ENCODE results near the gene PDGFD.

PDGFD gene

GRCh38 chr11:103920449-103920848 is 243.5 kb downstream of the PDGFD start:
- DNase-seq (ENCODE audit: low read depth): no peak

- no peak for DNase-seq (ENCODE audit: low read depth)
Measured at GRCh38 chr11:103910721-103911120, 253.2 kb downstream of the PDGFD start.

- no peak for DNase-seq (ENCODE audit: low read depth)
Measured at GRCh38 chr11:103907548-103908455, 256.1 kb downstream of the PDGFD start.

- DNase-seq (ENCODE audit: low read depth): no peak
Measured at GRCh38 chr11:103907136-103907535, 256.8 kb downstream of the PDGFD start.

GRCh38 chr11:103906291-103906867 is 257.6 kb downstream of the PDGFD start:
- DNase-seq (ENCODE audit: low read depth): no peak

DNA sequence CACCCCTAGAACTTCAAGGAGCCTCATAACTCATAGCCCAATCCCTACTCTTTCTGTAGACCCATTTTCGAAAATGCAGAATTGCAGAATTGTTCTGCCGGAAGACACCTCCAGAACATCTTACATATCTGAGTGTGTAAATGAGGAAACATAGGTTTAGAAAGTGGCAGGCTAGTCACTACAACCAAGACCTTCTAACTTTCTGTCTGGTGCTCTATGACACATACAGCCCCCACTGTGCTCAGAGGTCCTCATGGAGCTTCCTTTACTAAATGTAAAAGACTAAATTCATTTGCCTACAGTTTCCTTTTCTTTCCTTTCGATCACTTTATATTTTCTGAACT is 259.7 kb downstream of the PDGFD start:
- DNase-seq (ENCODE audit: low read depth): no peak

- no peak for DNase-seq (ENCODE audit: low read depth)
Measured at GRCh38 chr11:103903621-103904323, 260.2 kb downstream of the PDGFD start.

- no peak for DNase-seq (ENCODE audit: low read depth)
Measured at GRCh38 chr11:103902994-103903393, 261.0 kb downstream of the PDGFD start.

- DNase-seq (ENCODE audit: low read depth): no peak
Measured at GRCh38 chr11:103901656-103902055, 262.3 kb downstream of the PDGFD start.

DNA sequence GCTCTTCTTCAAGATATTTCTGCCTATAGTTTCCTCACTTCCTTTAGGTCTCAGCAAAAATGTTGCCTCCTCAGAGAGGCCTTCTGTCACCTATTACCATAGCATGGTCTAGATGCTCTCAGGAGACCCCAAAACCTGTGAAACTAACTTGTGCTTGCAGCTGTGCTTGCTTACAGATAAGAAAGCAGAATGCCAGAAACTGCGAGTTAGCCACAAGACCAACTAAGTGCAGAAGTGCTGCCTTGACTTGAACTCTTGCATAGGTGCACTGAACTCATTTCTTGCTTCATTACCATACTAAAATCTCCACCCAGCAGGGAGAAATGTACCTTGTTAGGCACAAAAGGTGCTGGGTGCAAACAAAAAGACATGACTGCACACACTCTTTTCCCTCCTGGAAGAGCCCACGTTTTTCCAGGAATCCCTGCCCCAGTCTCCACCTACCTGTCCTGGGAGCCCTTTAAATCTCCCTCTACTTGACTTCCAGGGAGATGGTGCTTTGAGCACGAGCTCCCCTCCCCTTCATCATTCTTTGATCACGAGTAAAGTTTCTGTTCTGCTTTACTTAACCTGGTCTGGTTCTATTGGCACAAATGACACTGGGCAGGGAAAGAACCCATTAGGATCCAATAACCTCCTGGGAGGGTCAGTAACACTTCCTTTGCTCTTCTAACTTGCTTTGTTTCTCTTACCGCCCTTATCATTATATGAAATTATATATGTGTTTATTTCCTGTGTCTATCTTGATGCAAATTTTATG is 265.2 kb downstream of the PDGFD start:
- DNase-seq (ENCODE audit: low read depth): no peak

- no peak for DNase-seq (ENCODE audit: low read depth)
Measured at GRCh38 chr11:103898065-103898464, 265.9 kb downstream of the PDGFD start.

DNA sequence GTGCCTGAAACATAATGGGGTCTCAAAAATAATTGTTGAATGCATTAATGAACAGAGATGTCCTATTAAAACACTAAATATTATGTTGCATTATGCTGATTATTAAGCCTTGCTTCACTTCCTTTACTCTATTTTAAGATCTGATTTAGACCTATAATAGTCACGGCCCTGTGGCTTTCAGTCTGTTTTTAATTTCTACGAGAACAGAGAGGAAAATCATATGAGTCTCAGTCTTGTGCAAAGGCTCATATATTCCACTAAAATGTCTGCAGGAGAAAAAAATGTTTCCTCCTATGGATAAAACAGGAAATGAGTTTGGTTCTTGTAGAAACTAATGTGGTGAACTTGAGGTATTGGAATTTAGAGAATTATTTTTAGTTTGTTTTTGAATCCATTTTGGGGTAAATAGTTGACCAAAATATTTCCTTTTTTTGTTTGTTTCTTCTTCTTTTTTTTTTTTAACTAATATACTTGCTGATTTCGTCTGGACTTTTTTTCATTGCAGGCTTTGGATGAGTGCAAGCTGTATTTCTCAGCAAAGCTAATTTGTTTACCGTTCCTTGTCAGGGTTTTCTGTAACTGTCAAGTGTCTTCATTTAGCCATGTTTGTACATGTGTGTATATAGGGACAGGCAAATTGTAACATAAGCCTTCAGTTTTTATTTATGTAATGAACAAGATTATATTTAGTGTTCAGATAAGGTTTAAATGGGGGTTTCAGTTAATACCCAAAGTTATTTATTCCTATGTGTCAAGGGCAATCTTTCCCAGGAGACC is 266.6 kb downstream of the PDGFD start:
- no peak for DNase-seq (ENCODE audit: low read depth)

DNA sequence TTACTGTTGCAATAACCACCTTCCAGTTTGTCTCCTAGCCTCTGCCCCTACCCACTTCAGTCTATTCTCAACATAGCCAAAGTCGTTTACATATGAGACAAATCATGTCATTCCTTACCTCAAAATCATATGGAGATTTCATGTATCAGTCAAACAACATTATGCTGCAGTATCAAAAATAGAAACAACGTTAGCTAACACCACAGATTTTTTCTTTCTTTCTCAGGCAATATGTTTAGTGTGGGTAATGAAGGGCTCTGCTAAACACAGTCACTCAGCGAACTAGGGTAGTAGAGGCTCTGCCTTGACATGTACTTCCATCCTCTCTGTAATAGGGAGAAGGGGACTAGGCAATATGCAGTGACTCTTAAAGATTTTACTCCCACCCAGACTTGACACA is 268.8 kb downstream of the PDGFD start:
- DNase-seq (ENCODE audit: low read depth): no peak

- DNase-seq (ENCODE audit: low read depth): no peak
Measured at GRCh38 chr11:103894673-103895072, 269.3 kb downstream of the PDGFD start.

DNA sequence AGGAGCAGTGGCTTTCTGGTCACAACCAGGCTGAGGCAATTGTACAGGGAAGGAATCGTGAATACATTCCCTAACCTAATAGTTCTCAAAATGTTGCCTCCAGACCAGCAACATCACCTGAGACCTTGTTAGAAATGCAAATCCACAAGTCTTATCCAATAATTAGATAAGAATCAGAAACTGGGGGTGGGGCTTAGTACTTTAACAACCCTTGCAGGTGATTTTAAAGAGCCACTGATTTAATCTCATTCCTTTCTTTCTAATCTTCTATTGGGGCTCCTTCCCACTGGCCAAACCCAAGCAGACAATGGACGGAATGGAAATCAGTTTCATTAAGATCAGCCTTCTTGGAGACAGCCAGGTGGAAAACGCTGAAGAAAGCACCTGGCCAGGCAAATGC is 269.9 kb downstream of the PDGFD start:
- DNase-seq (ENCODE audit: low read depth): no peak

- no peak for DNase-seq (ENCODE audit: low read depth)
Measured at GRCh38 chr11:103893371-103893770, 270.6 kb downstream of the PDGFD start.

- no peak for DNase-seq (ENCODE audit: low read depth)
Measured at GRCh38 chr11:103892603-103893002, 271.3 kb downstream of the PDGFD start.

- DNase-seq (ENCODE audit: low read depth): no peak
Measured at GRCh38 chr11:103890654-103891053, 273.3 kb downstream of the PDGFD start.

GRCh38 chr11:103889679-103890078 is 274.3 kb downstream of the PDGFD start:
- no peak for DNase-seq (ENCODE audit: low read depth)

- no peak for DNase-seq (ENCODE audit: low read depth)
Measured at GRCh38 chr11:103888541-103888951, 275.4 kb downstream of the PDGFD start.

GRCh38 chr11:103887001-103887658 is 276.8 kb downstream of the PDGFD start:
- DNase-seq (ENCODE audit: low read depth): no peak

Data from GM04503 (cell line).